PC-9 (cell line): ENCODE measurements around the gene COL25A1. TPM values are rescaled to one million over a fixed set of nuclear protein-coding genes. Genes with fewer than 3 reads are reported as not detected.

Experiments used
- BruUV-seq: library from RNA; stranded (reverse); fragments of 400-500 nt; replicated peaks from 2 replicates; lab custom pipeline; 2021; lab: Mats Ljungman, UMichigan
- CTCF ChIA-PET: fragments of 300-600 bp; sonication (Branson Sonifier 250); formaldehyde crosslinking; loops from one replicate; lab custom pipeline; 2022; ENCODE audit warnings: antibody characterized with exemption; lab: Charles Lee
- POLR2A ChIA-PET: fragments of 300-600 bp; sonication (Branson Sonifier 250); formaldehyde crosslinking; loops from one replicate; lab custom pipeline; 2022; ENCODE audit warnings: antibody characterized with exemption; ENCODE audit not compliant: unreplicated experiment; lab: Charles Lee
- DNase-seq, 2 experiments: peaks; one replicate each; pipeline versions ENCODE4 v3.0.0 to v3.0.0-alpha.2; 2015 to 2022; ENCODE audit warnings: mixed read lengths in 1 of 2
- H2AFZ ChIP-seq: fragments of 200-600 bp; sonication (generic); 2 replicates; pipeline ENCODE4 v1.8.1; 2017; ENCODE audit warnings: antibody characterized with exemption
- H3F3A ChIP-seq: fragments of 200-600 bp; sonication (generic); 2 replicates; pipeline ENCODE4 v1.8.1; 2017; ENCODE audit warnings: antibody characterized with exemption, mild to moderate bottlenecking, low read depth; ENCODE audit not compliant: insufficient read depth
- H3K27ac ChIP-seq: fragments of 200-600 bp; sonication (generic); 2 replicates; pipeline ENCODE4 v1.6.1; 2016; ENCODE audit warnings: mixed run types
- H3K27me3 ChIP-seq: fragments of 200-600 bp; sonication (generic); 2 replicates; pipeline ENCODE4 v1.6.1; 2016; ENCODE audit warnings: low read depth, mixed run types; ENCODE audit not compliant: insufficient read depth
- H3K36me3 ChIP-seq: fragments of 200-600 bp; sonication (generic); 2 replicates; pipeline ENCODE4 v1.6.1; 2016; ENCODE audit warnings: low read depth, mixed run types
- H3K4me1 ChIP-seq: fragments of 200-600 bp; sonication (generic); replicated peaks from 2 replicates; pipeline ENCODE4 v1.6.1; 2016; ENCODE audit warnings: mixed run types; ENCODE audit not compliant: insufficient read depth
- H3K4me2 ChIP-seq: fragments of 200-600 bp; sonication (generic); 2 replicates; pipeline ENCODE4 v1.6.1; 2017; ENCODE audit warnings: mixed run types
- H3K4me3 ChIP-seq: fragments of 200-600 bp; sonication (generic); 2 replicates; pipeline ENCODE4 v1.6.1; 2016; ENCODE audit warnings: mixed run types
- H3K79me2 ChIP-seq: fragments of 200-600 bp; sonication (generic); 2 replicates; pipeline ENCODE4 v1.6.1; 2017; ENCODE audit warnings: low read depth, mixed run types
- H3K9me2 ChIP-seq: fragments of 200-600 bp; sonication (generic); 2 replicates; pipeline ENCODE4 v1.8.1; 2017; ENCODE audit warnings: mild to moderate bottlenecking; ENCODE audit not compliant: insufficient read depth
- H3K9me3 ChIP-seq: fragments of 200-600 bp; sonication (generic); 2 replicates; pipeline ENCODE4 v1.8.1; 2016; ENCODE audit warnings: low read depth; ENCODE audit not compliant: insufficient read depth
- H4K20me1 ChIP-seq: fragments of 200-600 bp; sonication (generic); 2 replicates; pipeline ENCODE4 v1.8.1; 2017; ENCODE audit not compliant: insufficient read depth
- CTCF ChIP-seq: fragments of 200-600 bp; sonication (generic); conservative IDR thresholded peaks from 2 replicates; pipeline ENCODE4 v1.6.1; 2017; ENCODE audit warnings: mixed run types, antibody characterized with exemption, mild to moderate bottlenecking, moderate library complexity
- EZH2 ChIP-seq: fragments of 200-600 bp; sonication (generic); IDR thresholded peaks from 2 replicates; pipeline ENCODE4 v1.8.0; 2017; ENCODE audit warnings: antibody characterized with exemption, low read depth
- intact Hi-C: fragments of 100-400 bp; cut with micrococcal nuclease; formaldehyde crosslinking; loops from one replicate; pipeline ENCODE4 v1.10.0; 2022; ENCODE audit not compliant: unreplicated experiment
- total RNA-seq: library from RNA; stranded (reverse); gene quantifications from 2 replicates; pipeline ENCODE4 v1.2.3, GENCODE V29; 2021

The COL25A1 gene
- total RNA-seq, 1 experiment from 2014 or later: not detected

- no peak for DNase-seq
- H3K36me3 ChIP-seq: no peaks in the 10 kb centered on the region
- peaks cover 13% of the 10 kb centered on the region; the same call in 1 of the 2 replicates for H3K4me1 ChIP-seq
- intact Hi-C loops: loop anchor here (10.0 kb wide), 1 partner anchor 88 kb away; no protein-coding TSS in a partner anchor
- no peak overlapping the region for H3K4me2 ChIP-seq
- H4K20me1 ChIP-seq: no peaks in the 10 kb centered on the region
- H3K27ac ChIP-seq: no peak overlapping the region
- ChIA-PET CTCF (no interaction called here), POLR2A (no interaction called here)
- no peaks in the 10 kb centered on the region; the same call in 1 of the 2 replicates for H3F3A ChIP-seq
- no peaks in the 10 kb centered on the region for H3K79me2 ChIP-seq
- H3K27me3 ChIP-seq: no peaks in the 10 kb centered on the region
- no peak overlapping the region for H3K4me3 ChIP-seq
- H3K9me2 ChIP-seq: no peaks in the 10 kb centered on the region; the same call in 1 of the 2 replicates
- no TSS peak for BruUV-seq
- TF ChIP-seq EZH2 (no peak), CTCF (no peak)
- no peak overlapping the region for H2AFZ ChIP-seq
- no peaks in the 10 kb centered on the region for H3K9me3 ChIP-seq
Observed at GRCh38 chr4:108846568-108846967, 455.9 kb downstream of the COL25A1 start.

GRCh38 chr4:108840426-108840975 is 462.0 kb downstream of the COL25A1 start:
- Histone ChIP-seq H2AFZ (no peak overlapping the region), H3K9me3 (no peaks in the 10 kb centered on the region), H3K9me2 (no peaks in the 10 kb centered on the region), H3K4me1 (no peaks in the 10 kb centered on the region), H4K20me1 (no peaks in the 10 kb centered on the region), H3K36me3 (no peaks in the 10 kb centered on the region), H3K27me3 (no peaks in the 10 kb centered on the region), H3K79me2 (no peaks in the 10 kb centered on the region), H3K27ac (no peak overlapping the region), H3F3A (no peaks in the 10 kb centered on the region), H3K4me2 (no peak overlapping the region), H3K4me3 (no peak overlapping the region)
- BruUV-seq: no TSS peak
- intact Hi-C loops: loop anchor here (10.0 kb wide), 1 partner anchor 94 kb away; no protein-coding TSS in a partner anchor
- DNase-seq: no peak
- TF ChIP-seq CTCF: no peak
- TF ChIP-seq EZH2: no peak
- ChIA-PET POLR2A (no interaction called here), CTCF (no interaction called here)

GRCh38 chr4:108839333-108839732 is 463.1 kb downstream of the COL25A1 start:
- Histone ChIP-seq H3K9me2 (no peaks in the 10 kb centered on the region), H3K4me3 (no peak overlapping the region), H3K4me1 (no peaks in the 10 kb centered on the region), H3K27ac (no peak overlapping the region), H3K4me2 (no peak overlapping the region), H3K36me3 (no peaks in the 10 kb centered on the region), H3F3A (no peaks in the 10 kb centered on the region), H3K79me2 (no peaks in the 10 kb centered on the region), H3K9me3 (no peaks in the 10 kb centered on the region), H4K20me1 (no peaks in the 10 kb centered on the region), H2AFZ (no peak overlapping the region), H3K27me3 (no peaks in the 10 kb centered on the region)
- ChIA-PET POLR2A (no interaction called here), CTCF (no interaction called here)
- intact Hi-C loops: no loop called here
- BruUV-seq: no TSS peak
- no peak for TF ChIP-seq EZH2
- TF ChIP-seq CTCF: no peak
- DNase-seq: no peak
